Measurements from ENCODE around the gene MCCC2.
"Not testable (repeated sequence)": the region's sequence is repeated elsewhere in the genome, so short reads cannot be mapped to it uniquely, and the experiment has no call there.

Gene MCCC2

GRCh38 chr5:71662381-71662780, 75.2 kb downstream of the MCCC2 start:
- no peak for DNase-seq (ENCODE audit: low spot score)

GRCh38 chr5:71663191-71663969, 76.2 kb downstream of the MCCC2 start:
- no peak for DNase-seq (ENCODE audit: low spot score)

- DNase-seq (ENCODE audit: low spot score) = not testable (repeated sequence)
These were observed 77.5 kb downstream of the MCCC2 start for GRCh38 chr5:71664615-71665014.

GRCh38 chr5:71666321-71666720, 79.2 kb downstream of the MCCC2 start:
- no peak for DNase-seq (ENCODE audit: low spot score)

DNA sequence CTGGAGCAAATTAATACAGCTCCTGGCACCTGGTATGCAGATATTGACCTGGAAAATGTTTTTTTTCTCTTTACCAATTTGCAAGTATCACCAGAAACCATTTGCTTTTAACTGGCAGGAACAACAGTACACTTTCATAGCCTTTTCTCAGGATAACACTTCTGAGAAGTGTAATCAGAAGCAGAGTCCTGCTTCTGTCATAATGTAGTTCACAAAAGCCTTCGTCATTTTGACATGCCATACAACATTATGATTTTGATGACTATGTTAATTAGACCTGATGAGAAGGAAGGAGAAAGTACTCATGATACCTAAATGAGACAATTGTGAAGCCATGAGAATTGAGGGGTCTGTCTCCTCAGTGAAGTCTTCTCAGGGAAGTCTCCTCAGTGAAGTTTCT, 90.8 kb downstream of the MCCC2 start:
- no peak for DNase-seq (ENCODE audit: low spot score)

- no peak for DNase-seq (ENCODE audit: low spot score)
These were observed 92.6 kb downstream of the MCCC2 start for GRCh38 chr5:71679714-71680113.

DNA sequence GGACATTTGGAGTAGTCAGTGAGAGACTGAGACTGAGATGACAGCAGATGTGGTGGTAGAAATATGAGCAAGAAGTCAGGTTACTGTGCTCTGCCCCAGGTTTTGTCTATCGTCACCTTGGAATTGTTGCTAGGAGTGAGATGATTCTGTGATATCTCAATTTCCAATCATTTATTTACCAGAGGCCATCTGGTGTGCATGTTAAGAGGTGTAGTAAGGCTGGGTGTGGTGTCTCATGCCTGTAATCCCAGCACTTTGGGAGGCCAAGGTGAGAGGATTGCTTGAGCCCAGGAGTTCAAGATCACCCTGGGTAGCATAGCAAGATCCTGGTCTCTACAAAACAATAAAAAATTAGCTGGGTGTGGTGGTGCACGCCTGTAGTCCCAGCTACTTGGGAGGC, 93.4 kb downstream of the MCCC2 start:
- DNase-seq (ENCODE audit: low spot score) = no peak

DNA sequence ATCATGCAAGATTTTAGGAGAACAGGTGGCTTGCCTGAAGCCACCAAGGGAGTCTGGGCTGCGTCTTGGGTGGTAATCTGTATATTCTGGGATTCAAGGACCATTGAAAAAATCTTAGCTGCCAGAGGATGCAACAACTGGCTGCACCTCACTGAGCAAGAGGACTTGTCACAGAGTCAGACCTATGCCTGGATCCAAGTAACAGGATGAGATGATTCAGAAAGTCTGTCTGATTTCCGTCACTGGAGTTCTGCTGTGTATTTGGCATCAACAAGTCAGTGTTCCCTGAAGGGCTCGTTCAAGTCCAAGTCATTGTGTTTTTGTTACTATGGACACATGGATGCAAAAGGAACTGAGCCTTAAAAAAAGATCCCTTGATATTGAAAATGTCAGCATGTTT, 94.2 kb downstream of the MCCC2 start:
- no peak for DNase-seq (ENCODE audit: low spot score)

GRCh38 chr5:71684309-71684708, 97.2 kb downstream of the MCCC2 start:
- no peak for DNase-seq (ENCODE audit: low spot score)

- no peak for DNase-seq (ENCODE audit: low spot score)
These were observed 106.8 kb downstream of the MCCC2 start for GRCh38 chr5:71693828-71694427.

GRCh38 chr5:71695071-71695470, 107.9 kb downstream of the MCCC2 start:
- no peak for DNase-seq (ENCODE audit: low spot score)

DNA sequence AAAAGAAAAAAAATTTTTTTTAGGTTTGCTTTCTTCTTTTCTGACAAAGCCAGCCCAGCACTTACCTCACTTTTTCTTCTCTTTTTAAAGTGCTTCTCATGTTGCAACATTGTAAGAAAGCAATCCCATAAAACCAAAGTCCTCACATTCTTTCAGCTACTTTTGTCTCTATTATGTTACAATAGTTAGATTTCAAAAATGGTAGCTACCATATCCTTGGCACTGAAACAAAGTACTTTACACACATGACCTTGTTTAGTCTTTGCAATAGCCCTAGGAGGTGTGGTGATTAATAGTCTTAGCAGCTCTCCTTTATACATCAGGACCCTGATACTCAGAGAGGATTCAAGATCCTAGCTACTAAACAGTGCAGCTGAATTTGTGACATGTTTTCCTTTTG, 108.5 kb downstream of the MCCC2 start:
- no peak for DNase-seq (ENCODE audit: low spot score)

DNA sequence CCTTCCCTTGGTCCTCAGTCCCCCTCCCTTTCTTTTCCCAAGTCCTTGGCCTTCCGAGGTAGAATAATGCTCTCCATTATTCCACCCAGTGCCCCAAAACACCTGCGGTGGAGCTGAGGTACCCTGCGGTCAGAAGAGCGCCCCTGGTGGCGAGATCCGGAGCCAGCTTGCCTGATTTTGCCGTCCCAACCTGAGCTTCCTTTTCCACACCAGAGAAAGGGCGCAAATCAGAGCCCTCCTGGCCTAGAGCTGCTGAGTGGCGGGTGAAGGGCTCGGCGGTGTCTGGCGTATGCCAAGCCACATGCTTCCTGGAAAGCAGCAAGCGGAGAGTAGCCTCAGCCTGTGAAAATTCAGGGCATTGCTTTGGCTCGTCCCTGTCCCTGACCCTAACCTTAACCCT, 110.8 kb downstream of the MCCC2 start:
- peak; percentile 6 for DNase-seq (ENCODE audit: low spot score)

GRCh38 chr5:71699233-71699632, 112.1 kb downstream of the MCCC2 start:
- DNase-seq (ENCODE audit: low spot score) = no peak

- no peak for DNase-seq (ENCODE audit: low spot score)
These were observed 112.6 kb downstream of the MCCC2 start for GRCh38 chr5:71699751-71700150.

GRCh38 chr5:71700803-71701202, 113.7 kb downstream of the MCCC2 start:
- DNase-seq (ENCODE audit: low spot score) = no peak

DNA sequence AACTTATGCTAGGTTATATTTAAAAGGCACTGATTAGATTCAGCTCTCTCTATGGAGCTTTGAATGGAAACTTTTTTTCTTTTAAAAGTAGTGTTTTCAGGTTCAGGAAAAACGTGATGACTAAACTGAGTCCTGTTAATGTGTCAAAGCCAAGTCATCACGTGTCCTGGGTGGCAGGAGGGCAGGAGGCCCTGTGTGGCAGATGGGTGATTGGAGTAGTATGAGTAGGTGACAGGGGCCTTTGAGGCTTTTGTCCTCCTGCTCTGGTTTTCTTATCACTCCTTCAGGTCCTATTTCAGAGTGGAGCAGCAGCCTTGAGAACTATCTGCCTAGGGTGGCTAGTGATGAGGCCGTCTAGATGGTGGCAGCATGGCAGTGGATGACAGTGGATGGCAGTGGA, 114.3 kb downstream of the MCCC2 start:
- no peak for DNase-seq (ENCODE audit: low spot score)

- no peak for DNase-seq (ENCODE audit: low spot score)
These were observed 116.8 kb downstream of the MCCC2 start for GRCh38 chr5:71703941-71704340.

DNA sequence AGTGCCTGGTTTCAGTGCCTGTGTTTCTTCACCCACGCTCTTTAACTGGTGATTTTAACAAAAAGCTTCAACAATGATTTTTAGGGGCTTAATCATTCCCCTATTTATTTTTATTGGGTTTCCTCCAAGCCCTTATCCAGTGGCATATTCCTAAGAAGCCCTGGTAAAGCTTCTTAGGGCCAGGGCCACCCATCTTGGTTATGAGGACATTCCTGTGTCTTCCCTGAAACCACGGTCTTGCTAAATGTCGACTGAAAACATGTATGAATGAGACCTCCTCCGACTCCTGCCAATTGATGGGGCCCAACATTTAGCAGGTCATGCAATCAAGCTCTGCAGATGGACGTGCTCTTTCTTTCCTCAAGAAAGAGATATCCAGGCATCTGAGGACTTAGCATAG, 118.3 kb downstream of the MCCC2 start:
- DNase-seq (ENCODE audit: low spot score) = no peak

GRCh38 chr5:71706906-71707305, 119.8 kb downstream of the MCCC2 start:
- DNase-seq (ENCODE audit: low spot score) = no peak
